Fibroblast of skin of abdomen (primary cell): Measurements from ENCODE around the gene CYP4F2.
A peak's percentile ranks its signal among the peaks of the same experiment; 100 is the strongest.
"Not testable (repeated sequence)": the region's sequence is repeated elsewhere in the genome, so short reads cannot be mapped to it uniquely, and the experiment has no call there.

Source experiments
- DNase-seq: peaks from one replicate; pipeline ENCODE4 v3.0.0-alpha.2; 2013

The CYP4F2 gene

DNA sequence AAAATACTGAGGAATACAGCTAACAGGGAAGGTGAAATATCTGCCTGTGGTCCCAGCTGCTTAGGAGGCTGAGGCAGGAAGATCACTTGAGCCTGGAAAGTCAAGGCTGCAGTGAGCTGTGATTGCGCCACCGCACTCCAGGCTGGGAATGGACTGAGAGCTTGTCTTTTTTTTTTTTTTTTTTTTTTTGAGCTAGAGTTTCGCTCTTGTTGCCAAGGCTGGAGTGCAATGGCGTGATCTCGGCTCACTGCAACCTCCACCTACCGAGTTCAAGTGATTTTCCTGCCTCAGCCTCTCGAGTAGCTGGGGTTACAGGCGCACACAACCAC, 54.0 kb downstream of the CYP4F2 start:
- DNase-seq, result not testable (repeated sequence)

DNA sequence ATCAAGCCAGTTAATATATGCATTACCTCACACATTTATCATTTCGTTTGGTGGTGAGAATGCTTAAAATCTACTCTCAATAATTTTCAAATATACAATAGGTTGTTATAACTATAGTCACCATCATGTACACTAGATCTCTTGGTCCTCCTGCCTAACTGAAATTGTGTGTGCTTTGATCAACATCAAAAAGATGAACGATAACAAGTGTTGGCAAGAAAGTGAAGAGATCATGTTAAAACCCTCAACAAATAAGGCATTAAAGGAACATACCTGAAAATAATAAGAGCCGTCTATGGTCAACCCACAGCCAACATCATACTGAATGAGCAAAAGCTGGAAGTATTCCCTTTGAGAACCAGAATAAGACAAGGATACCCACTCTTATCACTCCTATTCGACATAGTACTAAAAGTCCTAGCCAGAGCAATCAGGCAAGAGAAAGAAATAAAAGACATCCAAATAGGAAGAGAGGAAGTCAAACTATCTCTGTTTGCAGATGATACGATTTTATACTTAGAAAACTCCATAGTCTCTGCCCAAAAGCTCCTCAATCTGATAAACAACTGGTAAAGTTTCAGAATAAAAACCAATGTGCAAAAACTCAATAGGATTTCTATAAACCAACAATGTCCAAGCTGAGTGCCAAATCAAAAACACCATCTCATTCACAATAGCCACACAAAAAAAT, 54.5 kb downstream of the CYP4F2 start:
- DNase-seq, result no peak

DNA sequence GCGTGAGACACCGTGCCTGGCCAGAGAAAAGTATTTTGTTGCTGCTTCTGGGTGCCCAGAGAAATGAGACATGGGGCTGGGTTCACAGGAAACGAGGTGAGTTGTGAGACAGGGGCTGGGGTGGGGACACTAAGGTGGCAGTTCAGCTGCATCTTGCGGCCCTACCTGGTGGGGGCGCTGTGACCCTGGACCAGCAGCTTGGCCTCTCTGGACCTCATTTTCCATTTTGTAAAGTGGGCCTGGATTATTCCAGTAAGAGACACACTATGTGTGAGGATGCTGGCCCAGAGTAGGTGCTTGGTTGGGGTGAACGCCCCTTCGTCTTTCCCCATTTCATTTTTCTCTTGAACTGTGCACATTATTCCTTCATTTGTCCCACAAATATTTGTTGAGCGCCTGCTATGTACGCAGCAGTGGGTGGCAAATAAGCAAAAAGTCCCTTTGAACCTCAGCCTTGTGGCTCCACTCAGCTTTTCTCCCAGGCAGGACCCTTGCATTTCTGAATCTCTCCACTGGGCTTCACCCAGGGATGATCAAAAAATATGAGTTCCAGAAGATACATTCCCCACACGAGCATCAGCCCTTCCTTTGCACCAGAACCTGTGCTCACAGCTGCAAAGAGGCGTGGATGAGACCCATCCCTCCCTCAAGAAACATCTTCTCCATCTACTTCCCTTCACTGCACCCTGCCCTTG, 55.9 kb downstream of the CYP4F2 start:
- DNase-seq, result no peak

DNA sequence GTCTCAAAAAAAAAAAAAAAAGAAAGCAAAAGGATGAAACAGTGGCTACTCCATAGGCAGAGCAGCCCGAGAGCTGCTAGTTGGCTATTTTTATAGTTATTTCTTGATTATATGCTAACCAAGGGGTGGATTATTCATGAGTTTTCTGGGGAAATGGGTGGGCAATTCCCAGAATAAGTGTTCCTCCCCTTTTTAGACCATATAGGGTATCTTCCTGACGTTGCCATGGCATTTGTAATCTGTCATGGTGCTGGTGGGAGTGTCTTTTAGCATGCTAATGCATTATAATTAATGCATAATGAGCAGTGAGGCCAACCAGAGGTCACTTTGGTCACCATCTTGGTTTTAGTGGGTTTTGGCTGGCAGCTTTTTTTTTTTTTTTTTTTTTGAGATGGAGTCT, 57.0 kb downstream of the CYP4F2 start:
- no peak for DNase-seq

DNA sequence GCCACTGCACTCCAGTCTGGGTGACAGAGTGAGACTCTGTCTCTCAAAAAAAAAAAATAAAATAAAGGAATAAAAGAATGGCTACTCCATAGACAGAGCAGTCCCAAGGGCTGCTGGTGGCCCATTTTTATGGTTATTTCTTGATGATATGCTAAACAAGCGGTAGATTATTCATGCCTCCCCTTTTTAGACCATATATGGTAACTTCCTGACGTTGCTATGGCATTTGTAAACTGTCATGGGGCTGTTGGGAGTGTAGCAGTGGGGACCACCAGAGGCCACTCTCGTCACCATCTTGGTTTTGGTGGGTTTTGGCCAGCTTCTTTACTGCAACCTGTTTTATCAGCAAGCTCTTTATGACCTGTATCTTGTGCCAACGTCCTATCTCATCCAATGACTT, 58.0 kb downstream of the CYP4F2 start:
- DNase-seq, result not testable (repeated sequence)

DNA sequence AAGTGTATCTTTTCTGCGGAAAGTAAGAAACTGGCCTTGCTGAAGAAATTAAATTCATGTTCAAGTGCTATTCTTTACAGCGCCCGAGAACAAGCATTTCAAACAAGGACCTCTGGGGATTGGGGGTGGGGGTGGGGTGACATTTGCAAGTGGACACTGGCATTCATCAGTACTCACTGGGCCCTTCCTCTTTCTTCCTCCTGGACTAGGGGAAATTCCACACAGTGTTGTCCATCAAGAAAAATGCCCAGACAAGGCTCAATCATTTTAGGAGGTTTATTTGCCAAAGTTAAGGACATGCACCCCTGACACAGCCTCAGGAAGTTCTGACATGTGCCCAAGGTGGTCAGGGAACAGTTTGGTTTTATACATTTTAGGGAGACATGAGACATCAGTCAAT, 59.5 kb downstream of the CYP4F2 start:
- DNase-seq, result no peak

DNA sequence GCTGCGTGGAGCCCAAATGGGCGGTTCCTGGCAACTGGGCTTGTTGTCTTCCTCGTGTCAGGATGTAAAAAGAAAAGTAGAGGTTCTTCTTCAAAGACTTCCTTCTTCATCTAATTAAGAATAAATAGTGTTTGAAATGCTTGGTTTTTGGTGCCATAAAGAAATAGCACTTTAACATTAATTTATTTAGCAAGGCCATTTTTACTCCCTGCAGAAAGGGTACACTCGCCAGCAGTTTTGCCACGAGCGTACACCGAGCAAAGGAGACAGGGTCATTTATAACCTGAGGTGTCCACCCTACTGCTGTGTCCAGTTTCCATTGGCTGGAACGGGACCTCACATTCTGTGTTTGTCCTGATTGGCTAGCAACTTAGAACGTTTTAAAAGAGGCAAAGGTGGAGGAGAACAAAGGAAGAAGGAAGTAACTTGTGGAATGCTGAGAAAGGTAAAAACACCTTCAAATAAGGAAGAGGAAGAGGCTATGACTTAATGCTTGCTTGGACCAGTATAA, 60.6 kb downstream of the CYP4F2 start:
- DNase-seq, result no peak

DNA sequence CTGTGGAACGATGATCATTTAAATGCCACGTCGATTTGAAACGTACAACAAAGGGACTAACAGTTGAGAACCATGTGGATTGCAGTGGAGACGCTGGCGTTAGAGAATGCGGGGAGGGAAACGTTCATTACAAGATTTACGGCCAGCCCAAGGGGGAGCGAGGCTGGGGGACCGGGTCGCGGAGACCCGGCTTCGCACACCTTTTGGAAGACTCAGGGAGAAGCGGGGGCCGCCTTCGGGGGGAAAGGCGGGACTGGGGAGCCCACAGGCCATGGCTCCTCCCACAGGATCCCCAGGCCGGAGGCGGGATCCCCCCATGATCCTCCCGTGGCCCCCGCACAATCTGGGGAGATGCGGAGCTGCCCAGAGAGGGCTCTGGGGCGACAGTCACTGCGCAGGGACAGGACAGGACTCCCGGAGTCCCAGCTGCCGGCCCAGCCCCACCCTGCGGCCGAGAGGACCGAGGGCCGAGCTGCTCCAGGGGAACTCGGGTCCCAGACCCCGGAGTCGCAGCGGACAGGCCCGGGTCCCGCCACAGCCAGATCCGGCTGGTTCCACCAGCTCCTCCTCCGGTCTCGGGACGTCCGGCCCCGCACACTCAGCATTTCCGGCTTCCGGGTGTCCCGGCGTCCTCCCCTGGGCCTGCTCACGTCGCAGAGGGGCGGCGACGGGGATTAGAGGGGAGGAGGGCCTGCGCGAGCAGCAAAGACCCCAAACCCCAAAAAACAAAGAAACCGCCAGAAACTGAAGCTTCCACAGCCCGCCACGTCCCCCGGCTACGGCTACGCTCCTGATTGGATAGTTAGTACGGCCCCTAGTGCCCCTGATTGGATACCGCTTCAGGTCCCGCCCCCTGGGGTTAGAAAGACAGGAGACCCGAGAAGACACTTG, 61.3 kb downstream of the CYP4F2 start:
- DNase-seq, result peak; percentile 97

DNA sequence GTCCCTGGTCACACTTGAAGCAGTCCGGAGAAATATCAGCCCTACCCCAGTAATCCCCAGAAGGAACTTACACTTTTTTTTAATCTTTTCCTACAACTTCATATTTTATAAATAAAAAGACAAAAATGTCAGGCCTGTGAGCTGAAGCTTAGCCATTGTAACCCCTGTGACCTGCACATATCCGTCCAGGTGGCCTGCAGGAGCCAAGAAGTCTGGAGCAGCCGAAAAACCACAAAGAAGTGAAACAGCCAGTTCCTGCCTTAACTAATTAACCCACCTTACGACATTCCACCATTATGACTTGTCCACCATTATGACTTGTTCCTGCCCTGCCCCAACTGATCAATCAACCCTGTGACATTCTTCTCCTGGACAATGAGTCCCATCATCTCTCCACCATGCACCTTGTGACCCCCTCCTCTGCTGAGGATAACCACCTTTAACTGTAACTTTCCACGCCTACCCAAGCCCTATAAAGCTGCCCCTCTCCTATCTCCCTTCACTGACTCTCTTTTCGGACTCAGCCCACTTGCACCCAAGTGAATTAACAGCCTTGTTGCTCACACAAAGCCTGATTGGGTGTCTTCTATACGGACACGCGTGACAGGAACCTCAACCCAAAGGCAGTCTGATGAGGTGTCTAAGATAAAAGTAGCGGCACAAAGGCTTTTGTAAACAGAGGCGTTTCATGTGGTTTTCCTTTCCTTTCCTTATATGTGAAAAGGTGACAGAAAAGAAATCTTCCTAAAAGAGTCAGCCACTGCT, 62.1 kb downstream of the CYP4F2 start:
- not testable (repeated sequence) for DNase-seq

DNA sequence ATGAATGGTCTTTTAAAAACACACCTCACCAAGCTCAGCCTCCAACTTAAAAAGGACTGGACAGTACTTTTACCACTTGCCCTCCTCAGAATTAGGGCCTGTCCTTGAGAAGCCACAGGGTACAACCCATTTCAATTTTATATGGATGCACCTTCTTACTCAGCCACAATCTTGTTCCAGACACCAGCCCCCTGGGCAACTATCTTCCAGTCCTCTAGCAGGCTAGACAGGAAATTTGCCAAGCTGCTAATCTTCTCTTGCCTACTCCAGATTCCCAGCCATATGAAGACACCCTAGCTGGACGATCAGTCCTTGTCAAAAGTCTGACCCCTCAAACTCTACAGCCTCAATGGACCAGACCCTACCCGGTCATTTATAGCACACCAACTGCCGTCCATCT, 63.6 kb downstream of the CYP4F2 start:
- not testable (repeated sequence) for DNase-seq

DNA sequence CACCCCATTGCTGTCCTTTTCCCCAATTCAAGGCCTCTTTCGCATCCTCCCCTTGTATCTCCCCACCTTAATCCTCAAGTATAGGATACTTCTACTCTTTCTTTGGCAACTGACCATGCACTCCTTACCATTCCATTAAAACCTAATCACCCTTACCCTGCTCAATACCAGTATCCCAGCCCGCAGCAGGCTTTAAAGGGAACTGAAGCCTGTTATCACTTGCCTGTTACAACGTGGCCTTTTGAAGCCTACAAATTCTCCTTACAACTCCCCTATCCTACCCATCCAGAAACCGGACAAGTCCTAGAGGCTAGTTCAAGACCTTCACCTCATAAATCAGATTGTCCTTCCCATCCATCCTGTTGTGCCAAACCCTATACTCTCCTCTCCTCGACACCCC, 66.2 kb downstream of the CYP4F2 start:
- DNase-seq, result no peak

DNA sequence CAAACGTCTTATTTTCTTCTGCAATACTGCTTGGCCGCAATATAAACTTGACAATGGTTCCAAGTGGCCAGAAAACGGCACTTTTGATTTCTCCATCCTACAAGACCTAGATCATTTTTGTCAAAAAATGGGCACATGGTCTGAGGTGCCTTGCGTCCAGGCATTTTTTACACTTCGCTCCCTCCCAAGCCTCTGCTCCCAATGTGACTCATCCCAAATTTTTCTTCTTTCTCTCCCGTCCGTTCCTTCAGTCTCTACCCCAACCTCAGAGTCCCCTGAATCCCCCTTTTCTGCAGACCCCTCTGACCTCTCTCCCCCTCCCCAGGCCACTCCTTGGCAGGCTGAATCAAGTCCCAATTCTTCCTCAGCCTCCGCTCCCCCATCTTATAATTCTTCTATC, 68.1 kb downstream of the CYP4F2 start:
- no peak for DNase-seq

DNA sequence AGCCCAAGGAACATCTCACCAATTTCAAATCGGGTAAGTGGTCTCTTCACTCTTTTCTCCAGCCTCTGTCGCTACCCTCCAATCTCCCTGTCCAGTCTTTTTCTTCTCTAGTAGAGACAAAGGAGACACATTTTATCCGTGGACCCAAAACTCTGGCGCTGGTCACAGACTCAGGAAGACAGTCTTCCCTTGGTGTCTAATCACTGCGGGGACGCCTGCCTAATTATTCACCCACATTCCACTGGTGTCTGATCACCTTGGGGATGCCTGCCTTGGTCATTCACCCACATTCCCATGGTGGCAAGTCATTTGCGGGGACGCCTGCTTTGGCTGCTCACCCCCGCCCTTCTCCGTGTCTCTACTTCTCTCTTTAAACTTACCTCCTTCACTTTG, 68.6 kb downstream of the CYP4F2 start:
- DNase-seq, result no peak

DNA sequence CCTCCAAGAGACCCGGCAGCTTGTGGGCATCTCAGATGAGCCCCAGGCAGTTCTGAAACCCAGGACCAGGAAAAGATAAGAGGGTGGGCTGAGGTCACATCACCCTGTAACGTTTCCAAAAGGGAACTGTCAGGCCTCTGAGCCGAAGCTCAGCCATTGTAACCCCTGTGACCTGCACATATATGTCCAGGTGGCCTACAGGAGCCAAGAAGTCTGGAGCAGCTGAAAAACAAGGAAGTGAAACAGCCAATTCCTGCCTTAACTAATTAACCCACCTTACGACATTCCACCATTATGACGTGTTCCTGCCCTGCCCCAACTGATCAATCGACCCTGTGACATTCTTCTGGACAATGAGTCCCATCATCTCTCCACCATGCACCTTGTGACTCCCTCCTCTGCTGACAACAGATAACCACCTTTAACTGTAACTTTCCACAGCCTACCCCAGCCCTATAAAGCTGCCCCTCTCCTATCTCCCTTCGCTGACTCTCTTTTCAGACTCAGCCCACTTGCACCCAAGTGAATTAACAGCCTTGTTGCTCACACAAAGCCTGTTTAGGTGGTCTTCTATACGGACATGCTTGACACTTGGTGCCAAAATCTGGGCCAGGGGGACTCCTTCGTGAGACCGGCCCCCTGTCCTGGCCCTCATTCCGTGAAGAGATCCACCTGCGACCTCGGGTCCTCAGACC, 69.1 kb downstream of the CYP4F2 start:
- DNase-seq, result not testable (repeated sequence)

DNA sequence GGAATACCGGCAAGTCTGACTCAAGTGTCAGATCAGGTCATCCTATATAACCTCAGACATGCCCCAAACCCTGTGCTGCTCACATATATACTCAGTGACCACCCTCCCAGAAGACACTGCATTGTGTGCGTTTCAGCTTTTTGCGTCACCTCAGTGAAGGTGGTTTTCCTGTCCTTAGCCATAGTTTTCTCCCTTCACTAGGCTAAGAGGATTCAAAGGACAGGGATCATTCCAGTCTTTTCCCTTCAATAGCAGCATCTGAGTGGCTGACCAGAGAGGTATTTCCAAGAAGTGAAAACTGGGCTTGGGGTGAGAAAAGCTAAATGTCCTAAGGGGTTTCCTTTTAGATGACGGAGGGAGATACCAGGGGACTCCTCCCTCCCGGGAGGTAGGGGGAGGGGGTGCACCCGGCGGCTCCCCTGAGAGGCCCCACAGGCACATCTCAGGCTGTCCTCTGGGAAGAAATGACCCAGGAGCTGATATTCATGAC, 69.7 kb downstream of the CYP4F2 start:
- DNase-seq, result no peak
